ENCODE data around the gene MAB21L3.

DNA sequence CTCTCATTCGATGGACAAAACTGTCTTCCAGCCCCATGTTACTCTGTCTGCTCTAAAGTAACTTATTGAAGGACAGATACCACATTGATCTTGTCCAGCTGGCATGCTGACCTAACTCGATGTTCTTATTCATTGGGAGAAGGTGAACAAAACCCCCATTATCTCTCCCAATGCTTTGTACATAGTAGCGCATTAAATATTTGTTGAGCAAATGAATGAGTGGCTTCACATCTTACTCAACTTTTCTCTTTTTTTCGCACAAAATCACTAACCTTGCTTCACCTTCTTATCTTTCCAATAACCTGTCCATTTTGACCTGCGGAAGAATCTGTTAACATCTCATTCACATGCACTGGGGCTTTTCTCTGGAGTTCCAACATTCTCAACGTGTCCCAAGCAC is 18.3 kb downstream of the MAB21L3 start:
- no peak for TF ChIP-seq EZH2 (IDR thresholded peaks at IDR 0.05; ENCODE audit: insufficient read depth, low read length)
- TF ChIP-seq, protein P1, sequence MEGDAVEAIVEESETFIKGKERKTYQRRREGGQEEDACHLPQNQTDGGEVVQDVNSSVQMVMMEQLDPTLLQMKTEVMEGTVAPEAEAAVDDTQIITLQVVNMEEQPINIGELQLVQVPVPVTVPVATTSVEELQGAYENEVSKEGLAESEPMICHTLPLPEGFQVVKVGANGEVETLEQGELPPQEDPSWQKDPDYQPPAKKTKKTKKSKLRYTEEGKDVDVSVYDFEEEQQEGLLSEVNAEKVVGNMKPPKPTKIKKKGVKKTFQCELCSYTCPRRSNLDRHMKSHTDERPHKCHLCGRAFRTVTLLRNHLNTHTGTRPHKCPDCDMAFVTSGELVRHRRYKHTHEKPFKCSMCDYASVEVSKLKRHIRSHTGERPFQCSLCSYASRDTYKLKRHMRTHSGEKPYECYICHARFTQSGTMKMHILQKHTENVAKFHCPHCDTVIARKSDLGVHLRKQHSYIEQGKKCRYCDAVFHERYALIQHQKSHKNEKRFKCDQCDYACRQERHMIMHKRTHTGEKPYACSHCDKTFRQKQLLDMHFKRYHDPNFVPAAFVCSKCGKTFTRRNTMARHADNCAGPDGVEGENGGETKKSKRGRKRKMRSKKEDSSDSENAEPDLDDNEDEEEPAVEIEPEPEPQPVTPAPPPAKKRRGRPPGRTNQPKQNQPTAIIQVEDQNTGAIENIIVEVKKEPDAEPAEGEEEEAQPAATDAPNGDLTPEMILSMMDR (IDR thresholded peaks at IDR 0.05; ENCODE audit: insufficient read depth, low read depth, low read length) = no peak
